GM12891 (cell line): ENCODE data around the gene CLIP1.

ENCODE experiments used
- POLR2A ChIP-seq: IDR thresholded peaks from 2 replicates; pipeline ENCODE4 v1.6.1; 2011; ENCODE audit warnings: low read depth, low read length, control low read depth
- POLR2AphosphoS5 ChIP-seq: IDR thresholded peaks from 2 replicates; pipeline ENCODE4 v1.6.1; 2011; ENCODE audit warnings: low read depth, low read length, control low read depth
- SPI1 ChIP-seq: IDR thresholded peaks from 2 replicates; pipeline ENCODE4 v1.6.1; 2011; ENCODE audit warnings: low read depth, low read length, control low read depth
- TAF1 ChIP-seq: IDR thresholded peaks from 2 replicates; pipeline ENCODE4 v1.6.1; 2011; ENCODE audit warnings: low read depth, low read length, control low read depth

- TF ChIP-seq POLR2AphosphoS5 = no peak
- no peak for TF ChIP-seq POLR2A
- no peak for TF ChIP-seq SPI1
- no peak for TF ChIP-seq TAF1
Observed at GRCh38 chr12:122459211-122459610, 36.7 kb upstream of the CLIP1 start.
